HCT116 (cell line): Measurements from ENCODE around the gene ATP12A. TPM values are rescaled to one million over a fixed set of nuclear protein-coding genes. Genes with fewer than 3 reads are reported as not detected.

Experiments used
- ATAC-seq: fragments of 200-7000 bp; cut with Tn5 transposase; 2 replicates; pipeline ENCODE4 v1.9.1; 2020; ENCODE audit warnings: mild to moderate bottlenecking, moderate library complexity
- BruUV-seq: library from RNA; stranded (reverse); fragments of 400-500 nt; replicated peaks from 2 replicates; lab custom pipeline; 2021; lab: Mats Ljungman, UMichigan
- CTCF ChIA-PET: fragments of 300-600 bp; sonication (Branson Sonifier 250); formaldehyde crosslinking; loops from one replicate; lab custom pipeline; 2021; ENCODE audit warnings: antibody characterized with exemption; lab: Charles Lee
- POLR2A ChIA-PET: fragments of 300-600, 350-600 bp; sonication (Branson Sonifier 250); formaldehyde crosslinking; loops from one replicate; lab custom pipeline; 2021; ENCODE audit warnings: antibody characterized with exemption; lab: Charles Lee
- RAD21 ChIA-PET, 2 experiments: fragments of 300-600 bp; sonication (Branson Sonifier 250); formaldehyde crosslinking; loops; one replicate each; lab custom pipeline; 2023; ENCODE audit warnings: low total read pairs in 2 of 2; ENCODE audit not compliant: uncharacterized antibody in 2 of 2, unreplicated experiment in 2 of 2, low non-redundant PET in 1 of 2; lab: Charles Lee
- DNase-seq: peaks from one replicate; pipeline ENCODE4 v3.0.0-alpha.2; 2010; ENCODE audit warnings: low read depth, low spot score
- H2AFZ ChIP-seq: fragments of 200-600 bp; shearing (Covaris generic), sonication (generic); 2 replicates; pipeline ENCODE4 v1.6.1; 2017; ENCODE audit warnings: low read depth, mixed run types, mixed read lengths, antibody characterized with exemption, low read length; ENCODE audit not compliant: poor library complexity, severe bottlenecking
- H3K27ac ChIP-seq: 2 replicates; pipeline ENCODE4 v1.5.1; 2012; ENCODE audit warnings: low read depth, low read length
- H3K27me3 ChIP-seq: fragments of 200-600 bp; sonication (generic); 2 replicates; pipeline ENCODE4 v1.6.1; 2016; ENCODE audit warnings: mixed run types, low read length, mixed read lengths; ENCODE audit not compliant: insufficient read depth
- H3K36me3 ChIP-seq, 2 experiments: fragments of 200-500 bp in 1 of 2; fragments of 200-600 bp in 1 of 2; sonication (Bioruptor generic) in 1 of 2; sonication (generic) in 1 of 2; 2 replicates each; pipeline versions ENCODE4 v1.5.1 to v1.6.1; 2014 to 2016; ENCODE audit warnings: low read length in 2 of 2, inconsistent platforms in 1 of 2, mixed read lengths in 1 of 2, mixed run types in 1 of 2; ENCODE audit not compliant: insufficient read depth in 2 of 2, control insufficient read depth in 1 of 2
- H3K4me1 ChIP-seq, 2 experiments: fragments of 200-600 bp in 1 of 2; sonication (generic) in 1 of 2; 2 replicates each; pipeline versions ENCODE4 v1.5.1 to v1.6.1; 2012 to 2017; ENCODE audit warnings: low read length in 2 of 2, inconsistent platforms in 1 of 2, mild to moderate bottlenecking in 1 of 2, mixed read lengths in 1 of 2, mixed run types in 1 of 2, moderate library complexity in 1 of 2; ENCODE audit not compliant: insufficient read depth in 2 of 2, control insufficient read depth in 1 of 2
- H3K4me2 ChIP-seq: fragments of 200-600 bp; sonication (generic); 2 replicates; pipeline ENCODE4 v1.6.1; 2017; ENCODE audit warnings: mixed run types, low read length, mixed read lengths
- H3K4me3 ChIP-seq, 2 experiments: fragments of 200-600 bp in 1 of 2; sonication (generic) in 1 of 2; replicated peaks in 1 of 2; 2 replicates each; pipeline ENCODE4 v1.5.1; 2011 to 2016; ENCODE audit warnings: low read length in 2 of 2, control low read depth in 1 of 2, low read depth in 1 of 2, mild to moderate bottlenecking in 1 of 2, mixed read lengths in 1 of 2, mixed run types in 1 of 2
- H3K79me2 ChIP-seq: fragments of 200-600 bp; sonication (generic); 2 replicates; pipeline ENCODE4 v1.6.1; 2017; ENCODE audit warnings: mild to moderate bottlenecking, mixed run types, low read length, moderate library complexity, mixed read lengths; ENCODE audit not compliant: insufficient read depth
- H3K9ac ChIP-seq: fragments of 200-600 bp; sonication (generic); 2 replicates; pipeline ENCODE4 v1.6.1; 2016; ENCODE audit warnings: low read length, mixed read lengths
- H3K9me2 ChIP-seq: fragments of 200-600 bp; sonication (generic), shearing (Covaris generic); 2 replicates; pipeline ENCODE4 v1.6.1; 2017; ENCODE audit warnings: mixed run types, mild to moderate bottlenecking, moderate library complexity; ENCODE audit not compliant: insufficient read depth
- H3K9me3 ChIP-seq, 2 experiments: fragments of 200-500 bp in 1 of 2; fragments of 200-600 bp in 1 of 2; sonication (Bioruptor generic) in 1 of 2; sonication (generic) in 1 of 2; 2 replicates each; pipeline ENCODE4 v1.6.1; 2014 to 2017; ENCODE audit warnings: low read length in 2 of 2, mixed read lengths in 2 of 2, inconsistent platforms in 1 of 2, low read depth in 1 of 2, mild to moderate bottlenecking in 1 of 2, mixed run types in 1 of 2, moderate library complexity in 1 of 2; ENCODE audit not compliant: control insufficient read depth in 1 of 2, insufficient read depth in 1 of 2
- H4K20me1 ChIP-seq: fragments of 200-600 bp; sonication (generic), shearing (Covaris generic); 2 replicates; pipeline ENCODE4 v1.6.1; 2017; ENCODE audit warnings: mixed run types, mild to moderate bottlenecking, moderate library complexity; ENCODE audit not compliant: insufficient read depth
- CEBPB ChIP-seq: IDR thresholded peaks from 2 replicates; pipeline ENCODE4 v1.6.1; 2012; ENCODE audit warnings: low read depth
- EGR1 ChIP-seq: IDR thresholded peaks from 2 replicates; pipeline ENCODE4 v1.6.1; 2012; ENCODE audit warnings: low read depth
- JUND ChIP-seq: IDR thresholded peaks from 2 replicates; pipeline ENCODE4 v1.6.1; 2012
- POLR2A ChIP-seq: IDR thresholded peaks from 2 replicates; pipeline ENCODE4 v1.7.0; 2011; ENCODE audit warnings: borderline replicate concordance; ENCODE audit not compliant: insufficient read depth, insufficient read length; ENCODE audit errors: extremely low read depth
- RAD21 ChIP-seq: IDR thresholded peaks from 2 replicates; pipeline ENCODE4 v1.6.1; 2012; ENCODE audit warnings: low read depth, mild to moderate bottlenecking
- SRF ChIP-seq: IDR thresholded peaks from 2 replicates; pipeline ENCODE4 v1.6.1; 2012; ENCODE audit warnings: low read depth
- TCF7L2 ChIP-seq: IDR thresholded peaks from 2 replicates; pipeline ENCODE4 v1.7.0; 2011; ENCODE audit warnings: borderline replicate concordance, inconsistent platforms; ENCODE audit not compliant: insufficient read depth, insufficient read length; ENCODE audit errors: extremely low read depth
- ZFX ChIP-seq: fragments of 450-650 bp; IDR thresholded peaks from 2 replicates; pipeline ENCODE4 v1.6.1; 2017
- intact Hi-C: fragments of 100-400 bp; cut with micrococcal nuclease; formaldehyde crosslinking; loops from 2 replicates; pipeline ENCODE4 v1.10.0; 2022
- total RNA-seq: library from RNA; stranded (reverse); gene quantifications from one replicate; pipeline ENCODE4 v1.2.1, GENCODE V29; 2021; ENCODE audit not compliant: unreplicated experiment
- TF ChIP-seq, protein P1 (sequence below): IDR thresholded peaks from 2 replicates; pipeline ENCODE4 v1.6.1; 2012; ENCODE audit warnings: low read depth
- TF ChIP-seq, protein P2 (sequence below), 3 experiments: fragments of 200-600 bp in 1 of 3; sonication (generic) in 1 of 3; IDR thresholded peaks in 2 of 3; conservative IDR thresholded peaks in 1 of 3; 2 replicates each; pipeline ENCODE4 v1.5.1; 2012 to 2017; ENCODE audit warnings: low read depth in 2 of 3, low read length in 2 of 3, antibody characterized with exemption in 1 of 3, borderline replicate concordance in 1 of 3, control low read depth in 1 of 3, mild to moderate bottlenecking in 1 of 3, mixed read lengths in 1 of 3, mixed run types in 1 of 3, moderate library complexity in 1 of 3; ENCODE audit not compliant: insufficient read depth in 1 of 3
- TF ChIP-seq, protein P3 (sequence below): IDR thresholded peaks from 2 replicates; pipeline ENCODE4 v1.6.1; 2012

The ATP12A gene
- total RNA-seq, 1 experiment from 2014 or later = 0.30 TPM

DNA sequence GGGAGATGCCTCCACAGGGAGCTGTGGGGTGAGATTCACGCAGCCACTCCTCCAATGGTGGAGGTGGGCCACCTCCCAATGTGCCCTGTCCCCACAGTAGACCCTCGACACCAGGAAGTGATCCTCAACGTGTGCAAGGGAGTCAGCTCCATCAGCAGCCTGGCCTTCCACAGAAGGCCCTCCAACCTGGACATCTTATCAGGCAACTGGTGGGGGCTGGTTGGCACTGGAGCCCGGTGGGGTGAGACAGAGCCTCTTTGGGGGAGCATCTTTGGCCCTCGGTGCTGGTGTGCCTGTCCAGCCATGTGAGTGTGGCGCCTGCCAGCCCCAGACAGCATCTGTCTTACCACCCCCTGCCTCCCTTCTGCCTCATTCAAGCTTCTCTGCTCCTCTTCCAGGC lies 64.0 kb downstream of the ATP12A start:
- Histone ChIP-seq H3K4me3 (no peak overlapping the region), H4K20me1 (no peaks in the 10 kb centered on the region), H3K4me2 (no peak overlapping the region), H3K9ac (no peak overlapping the region), H3K36me3 (no peaks in the 10 kb centered on the region), H3K4me1 (peaks cover 0 to 7% of the 10 kb centered on the region in 2 experiments; a peak in 1 of 4 replicates), H3K79me2 (no peaks in the 10 kb centered on the region), H3K9me3 (no peaks in the 10 kb centered on the region), H3K27me3 (no peaks in the 10 kb centered on the region), H3K9me2 (no peaks in the 10 kb centered on the region), H3K27ac (no peak overlapping the region), H2AFZ (no peak overlapping the region)
- CTCF ChIA-PET = no interaction called here
- TF ChIP-seq JUND (no peak), CEBPB (no peak), POLR2A (no peak), SRF (no peak), ZFX (no peak), EGR1 (no peak), RAD21 (no peak), TCF7L2 (no peak)
- TF ChIP-seq, protein P1, sequence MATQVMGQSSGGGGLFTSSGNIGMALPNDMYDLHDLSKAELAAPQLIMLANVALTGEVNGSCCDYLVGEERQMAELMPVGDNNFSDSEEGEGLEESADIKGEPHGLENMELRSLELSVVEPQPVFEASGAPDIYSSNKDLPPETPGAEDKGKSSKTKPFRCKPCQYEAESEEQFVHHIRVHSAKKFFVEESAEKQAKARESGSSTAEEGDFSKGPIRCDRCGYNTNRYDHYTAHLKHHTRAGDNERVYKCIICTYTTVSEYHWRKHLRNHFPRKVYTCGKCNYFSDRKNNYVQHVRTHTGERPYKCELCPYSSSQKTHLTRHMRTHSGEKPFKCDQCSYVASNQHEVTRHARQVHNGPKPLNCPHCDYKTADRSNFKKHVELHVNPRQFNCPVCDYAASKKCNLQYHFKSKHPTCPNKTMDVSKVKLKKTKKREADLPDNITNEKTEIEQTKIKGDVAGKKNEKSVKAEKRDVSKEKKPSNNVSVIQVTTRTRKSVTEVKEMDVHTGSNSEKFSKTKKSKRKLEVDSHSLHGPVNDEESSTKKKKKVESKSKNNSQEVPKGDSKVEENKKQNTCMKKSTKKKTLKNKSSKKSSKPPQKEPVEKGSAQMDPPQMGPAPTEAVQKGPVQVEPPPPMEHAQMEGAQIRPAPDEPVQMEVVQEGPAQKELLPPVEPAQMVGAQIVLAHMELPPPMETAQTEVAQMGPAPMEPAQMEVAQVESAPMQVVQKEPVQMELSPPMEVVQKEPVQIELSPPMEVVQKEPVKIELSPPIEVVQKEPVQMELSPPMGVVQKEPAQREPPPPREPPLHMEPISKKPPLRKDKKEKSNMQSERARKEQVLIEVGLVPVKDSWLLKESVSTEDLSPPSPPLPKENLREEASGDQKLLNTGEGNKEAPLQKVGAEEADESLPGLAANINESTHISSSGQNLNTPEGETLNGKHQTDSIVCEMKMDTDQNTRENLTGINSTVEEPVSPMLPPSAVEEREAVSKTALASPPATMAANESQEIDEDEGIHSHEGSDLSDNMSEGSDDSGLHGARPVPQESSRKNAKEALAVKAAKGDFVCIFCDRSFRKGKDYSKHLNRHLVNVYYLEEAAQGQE = no peak
- TF ChIP-seq, protein P2, sequence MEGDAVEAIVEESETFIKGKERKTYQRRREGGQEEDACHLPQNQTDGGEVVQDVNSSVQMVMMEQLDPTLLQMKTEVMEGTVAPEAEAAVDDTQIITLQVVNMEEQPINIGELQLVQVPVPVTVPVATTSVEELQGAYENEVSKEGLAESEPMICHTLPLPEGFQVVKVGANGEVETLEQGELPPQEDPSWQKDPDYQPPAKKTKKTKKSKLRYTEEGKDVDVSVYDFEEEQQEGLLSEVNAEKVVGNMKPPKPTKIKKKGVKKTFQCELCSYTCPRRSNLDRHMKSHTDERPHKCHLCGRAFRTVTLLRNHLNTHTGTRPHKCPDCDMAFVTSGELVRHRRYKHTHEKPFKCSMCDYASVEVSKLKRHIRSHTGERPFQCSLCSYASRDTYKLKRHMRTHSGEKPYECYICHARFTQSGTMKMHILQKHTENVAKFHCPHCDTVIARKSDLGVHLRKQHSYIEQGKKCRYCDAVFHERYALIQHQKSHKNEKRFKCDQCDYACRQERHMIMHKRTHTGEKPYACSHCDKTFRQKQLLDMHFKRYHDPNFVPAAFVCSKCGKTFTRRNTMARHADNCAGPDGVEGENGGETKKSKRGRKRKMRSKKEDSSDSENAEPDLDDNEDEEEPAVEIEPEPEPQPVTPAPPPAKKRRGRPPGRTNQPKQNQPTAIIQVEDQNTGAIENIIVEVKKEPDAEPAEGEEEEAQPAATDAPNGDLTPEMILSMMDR (IDR thresholded peaks at IDR 0.05 in 2 of 3, conservative IDR thresholded peaks at IDR 0.05 in 1 of 3; ENCODE audit: borderline replicate concordance in 1 of 3, insufficient read depth in 1 of 3, low read depth in 2 of 3, low read length in 2 of 3) = no peak
- TF ChIP-seq, protein P3, sequence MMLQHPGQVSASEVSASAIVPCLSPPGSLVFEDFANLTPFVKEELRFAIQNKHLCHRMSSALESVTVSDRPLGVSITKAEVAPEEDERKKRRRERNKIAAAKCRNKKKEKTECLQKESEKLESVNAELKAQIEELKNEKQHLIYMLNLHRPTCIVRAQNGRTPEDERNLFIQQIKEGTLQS = no peak
- no TSS peak for BruUV-seq
- DNase-seq (no peak), ATAC-seq (no peak)
- RAD21 ChIA-PET = no interaction called here
- POLR2A ChIA-PET = no interaction called here
- intact Hi-C loops = no loop called here
